H1 (cell line): ENCODE results near the gene BCHE.

Experiments
- EP300 ChIP-seq, 2 experiments: IDR thresholded peaks; 1 replicate in 1 of 2; 2 replicates in 1 of 2; pipeline ENCODE4 v1.6.1; 2011 to 2012; ENCODE audit warnings: low read depth in 2 of 2, low read length in 2 of 2, mild to moderate bottlenecking in 2 of 2, borderline replicate concordance in 1 of 2, inconsistent platforms in 1 of 2, moderate library complexity in 1 of 2
- GABPA ChIP-seq: IDR thresholded peaks from 2 replicates; pipeline ENCODE4 v1.6.1; 2011; ENCODE audit warnings: mild to moderate bottlenecking, low read length, moderate library complexity, borderline replicate concordance; ENCODE audit not compliant: insufficient read depth
- MAFK ChIP-seq: IDR thresholded peaks from 2 replicates; pipeline ENCODE4 v1.6.1; 2012; ENCODE audit warnings: low read depth, mild to moderate bottlenecking, improper control_type of control experiment, low read length
- RAD21 ChIP-seq, 2 experiments: IDR thresholded peaks in 1 of 2; conservative IDR thresholded peaks in 1 of 2; 2 replicates each; pipeline ENCODE4 v1.6.1; 2011; ENCODE audit warnings: low read depth in 2 of 2, low read length in 2 of 2, improper control_type of control experiment in 1 of 2, inconsistent platforms in 1 of 2, mild to moderate bottlenecking in 1 of 2, moderate library complexity in 1 of 2
- TF ChIP-seq, protein P1 (sequence below), 3 experiments: IDR thresholded peaks; 1 replicate in 2 of 3; 2 replicates in 1 of 3; pipeline versions ENCODE4 v1.5.1 to v1.6.1; 2011; ENCODE audit warnings: low read length in 3 of 3, mild to moderate bottlenecking in 3 of 3, inconsistent platforms in 2 of 3, low read depth in 1 of 3, moderate library complexity in 1 of 3; ENCODE audit not compliant: insufficient read depth in 1 of 3; ENCODE audit errors: control extremely low read depth in 1 of 3
- TF ChIP-seq, protein P2 (sequence below): IDR thresholded peaks from 2 replicates; pipeline ENCODE4 v1.6.1; 2011; ENCODE audit warnings: low read length, improper control_type of control experiment

DNA sequence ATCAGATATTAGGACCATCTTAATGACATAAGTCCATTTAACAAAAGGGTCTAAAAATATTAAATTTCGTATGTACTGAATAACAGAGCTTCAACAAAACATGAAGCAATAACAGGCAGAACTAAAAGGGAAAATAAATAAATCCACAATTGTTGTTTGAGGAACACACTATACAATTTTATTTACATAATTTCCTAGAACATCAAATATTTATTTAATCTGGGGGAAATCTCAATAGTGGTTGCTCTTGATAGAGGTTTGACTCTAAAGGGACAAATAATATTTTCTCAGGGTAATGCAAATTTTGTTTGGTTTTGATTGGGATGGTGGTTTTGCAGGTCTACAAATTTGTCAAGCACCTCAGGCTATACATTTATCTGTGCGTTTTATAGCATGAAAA, 90.3 kb downstream of the BCHE start:
- TF ChIP-seq EP300 (IDR thresholded peaks at IDR 0.05; ENCODE audit: borderline replicate concordance in 1 of 2, low read depth in 2 of 2, low read length in 2 of 2) (no peak), GABPA (no peak), RAD21 (IDR thresholded peaks at IDR 0.05 in 1 of 2, conservative IDR thresholded peaks at IDR 0.05 in 1 of 2; ENCODE audit: low read depth in 2 of 2, low read length in 2 of 2) (no peak), MAFK (no peak)
- TF ChIP-seq, protein P1, sequence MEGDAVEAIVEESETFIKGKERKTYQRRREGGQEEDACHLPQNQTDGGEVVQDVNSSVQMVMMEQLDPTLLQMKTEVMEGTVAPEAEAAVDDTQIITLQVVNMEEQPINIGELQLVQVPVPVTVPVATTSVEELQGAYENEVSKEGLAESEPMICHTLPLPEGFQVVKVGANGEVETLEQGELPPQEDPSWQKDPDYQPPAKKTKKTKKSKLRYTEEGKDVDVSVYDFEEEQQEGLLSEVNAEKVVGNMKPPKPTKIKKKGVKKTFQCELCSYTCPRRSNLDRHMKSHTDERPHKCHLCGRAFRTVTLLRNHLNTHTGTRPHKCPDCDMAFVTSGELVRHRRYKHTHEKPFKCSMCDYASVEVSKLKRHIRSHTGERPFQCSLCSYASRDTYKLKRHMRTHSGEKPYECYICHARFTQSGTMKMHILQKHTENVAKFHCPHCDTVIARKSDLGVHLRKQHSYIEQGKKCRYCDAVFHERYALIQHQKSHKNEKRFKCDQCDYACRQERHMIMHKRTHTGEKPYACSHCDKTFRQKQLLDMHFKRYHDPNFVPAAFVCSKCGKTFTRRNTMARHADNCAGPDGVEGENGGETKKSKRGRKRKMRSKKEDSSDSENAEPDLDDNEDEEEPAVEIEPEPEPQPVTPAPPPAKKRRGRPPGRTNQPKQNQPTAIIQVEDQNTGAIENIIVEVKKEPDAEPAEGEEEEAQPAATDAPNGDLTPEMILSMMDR (IDR thresholded peaks at IDR 0.05; ENCODE audit: control extremely low read depth in 1 of 3, insufficient read depth in 1 of 3, low read depth in 1 of 3, low read length in 3 of 3), result no peak
- TF ChIP-seq, protein P2, sequence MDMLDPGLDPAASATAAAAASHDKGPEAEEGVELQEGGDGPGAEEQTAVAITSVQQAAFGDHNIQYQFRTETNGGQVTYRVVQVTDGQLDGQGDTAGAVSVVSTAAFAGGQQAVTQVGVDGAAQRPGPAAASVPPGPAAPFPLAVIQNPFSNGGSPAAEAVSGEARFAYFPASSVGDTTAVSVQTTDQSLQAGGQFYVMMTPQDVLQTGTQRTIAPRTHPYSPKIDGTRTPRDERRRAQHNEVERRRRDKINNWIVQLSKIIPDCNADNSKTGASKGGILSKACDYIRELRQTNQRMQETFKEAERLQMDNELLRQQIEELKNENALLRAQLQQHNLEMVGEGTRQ, result no peak
